WTC11 (cell line): ENCODE results near the gene NPAS1. TPM values are rescaled to one million over a fixed set of nuclear protein-coding genes. Genes with fewer than 3 reads are reported as not detected.

Experiments
- ATAC-seq: fragments of 200-7000 bp; cut with Tn5 transposase; 2 replicates; pipeline ENCODE4 v1.10.0; 2021; ENCODE audit warnings: mild to moderate bottlenecking, moderate library complexity
- CTCF ChIA-PET: fragments of 300-600 bp; sonication (Branson Sonifier 250); formaldehyde crosslinking; loops from one replicate; lab custom pipeline; 2021; ENCODE audit warnings: antibody characterized with exemption; lab: Charles Lee
- POLR2A ChIA-PET: fragments of 350-600 bp; sonication (Branson Sonifier 250); formaldehyde crosslinking; loops from one replicate; lab custom pipeline; 2021; ENCODE audit warnings: antibody characterized with exemption; lab: Charles Lee
- DNase-seq: peaks from one replicate; pipeline ENCODE4 v3.0.0; 2021; ENCODE audit warnings: low spot score
- H3K27ac Mint-ChIP-seq: 2 replicates; pipeline ENCODE4 v1.8.0; 2021; ENCODE audit warnings: mixed read lengths
- H3K27me3 Mint-ChIP-seq: 2 replicates; pipeline ENCODE4 v1.8.0; 2021; ENCODE audit warnings: low read depth, mild to moderate bottlenecking, moderate library complexity, mixed read lengths
- H3K36me3 Mint-ChIP-seq: 2 replicates; pipeline ENCODE4 v1.8.0; 2021; ENCODE audit warnings: mixed read lengths
- H3K4me1 Mint-ChIP-seq: 2 replicates; pipeline ENCODE4 v1.8.0; 2022; ENCODE audit warnings: mixed read lengths
- H3K4me3 Mint-ChIP-seq: 2 replicates; pipeline ENCODE4 v1.8.0; 2021; ENCODE audit warnings: mild to moderate bottlenecking, moderate library complexity, mixed read lengths
- H3K9me3 Mint-ChIP-seq: 2 replicates; pipeline ENCODE4 v1.8.0; 2021; ENCODE audit warnings: mixed read lengths
- CREM ChIP-seq: sonication (generic); formaldehyde crosslinking; IDR thresholded peaks from 2 replicates; pipeline ENCODE4 v1.8.1; 2022; ENCODE audit warnings: mild to moderate bottlenecking, missing genetic modification reagents, moderate library complexity
- FOXK1 ChIP-seq: sonication (generic); formaldehyde crosslinking; IDR thresholded peaks from 2 replicates; pipeline ENCODE4 v1.8.0; 2022; ENCODE audit warnings: mild to moderate bottlenecking, moderate library complexity, missing genetic modification reagents
- HMGXB4 ChIP-seq: sonication (generic); formaldehyde crosslinking; IDR thresholded peaks from 2 replicates; pipeline ENCODE4 v1.8.1; 2023; ENCODE audit warnings: mild to moderate bottlenecking, moderate library complexity, missing genetic modification reagents
- MXD4 ChIP-seq: fragments of 250-450 bp; sonication (Bioruptor Pico); IDR thresholded peaks from 2 replicates; pipeline ENCODE4 v1.8.0; 2021; ENCODE audit warnings: mild to moderate bottlenecking, moderate library complexity, borderline replicate concordance
- NFYB ChIP-seq: sonication (generic); formaldehyde crosslinking; conservative IDR thresholded peaks from 2 replicates; pipeline ENCODE4 v1.8.0; 2022; ENCODE audit warnings: low read depth, missing genetic modification reagents
- OVOL2 ChIP-seq: fragments of 250-450 bp; sonication (Bioruptor Pico); IDR thresholded peaks from 2 replicates; pipeline ENCODE4 v1.9.0; 2021; ENCODE audit warnings: mild to moderate bottlenecking, borderline replicate concordance
- SMAD3 ChIP-seq: sonication (generic); formaldehyde crosslinking; IDR thresholded peaks from 2 replicates; pipeline ENCODE4 v1.8.0; 2022; ENCODE audit warnings: missing genetic modification reagents, mild to moderate bottlenecking, borderline replicate concordance
- SMAD4 ChIP-seq: sonication (generic); formaldehyde crosslinking; IDR thresholded peaks from 2 replicates; pipeline ENCODE4 v1.8.0; 2022; ENCODE audit warnings: mild to moderate bottlenecking, missing genetic modification reagents
- ZNF219 ChIP-seq: sonication (generic); formaldehyde crosslinking; IDR thresholded peaks from 2 replicates; pipeline ENCODE4 v1.8.0; 2023; ENCODE audit warnings: missing genetic modification reagents, mild to moderate bottlenecking, borderline replicate concordance
- ZNF263 ChIP-seq: sonication (generic); formaldehyde crosslinking; IDR thresholded peaks from 2 replicates; pipeline ENCODE4 v1.8.1; 2022; ENCODE audit warnings: low read depth, mild to moderate bottlenecking, moderate library complexity, missing genetic modification reagents
- ZNF281 ChIP-seq: sonication (generic); formaldehyde crosslinking; IDR thresholded peaks from 2 replicates; pipeline ENCODE4 v1.8.0; 2023; ENCODE audit warnings: mild to moderate bottlenecking, missing genetic modification reagents
- total RNA-seq: library from RNA; stranded (reverse); gene quantifications from 3 replicates; pipeline ENCODE4 v1.2.3, GENCODE V29; 2021
- TF ChIP-seq, protein P1 (sequence below): sonication (generic); formaldehyde crosslinking; IDR thresholded peaks from 2 replicates; pipeline ENCODE4 v1.8.1; 2022; ENCODE audit warnings: low read depth, missing genetic modification reagents, borderline replicate concordance
- TF ChIP-seq, protein P2 (sequence below): fragments of 250-450 bp; sonication (Bioruptor Pico); conservative IDR thresholded peaks from 2 replicates; pipeline ENCODE4 v1.9.0; 2021; ENCODE audit warnings: mild to moderate bottlenecking
- TF ChIP-seq, protein P3 (sequence below): sonication (generic); formaldehyde crosslinking; IDR thresholded peaks from 2 replicates; pipeline ENCODE4 v1.8.1; 2022; ENCODE audit warnings: missing genetic modification reagents, borderline replicate concordance
- TF ChIP-seq, protein P4 (sequence below): sonication (generic); formaldehyde crosslinking; IDR thresholded peaks from 2 replicates; pipeline ENCODE4 v1.8.0; 2023; ENCODE audit warnings: missing genetic modification reagents, mild to moderate bottlenecking, borderline replicate concordance
- TF ChIP-seq, protein P5 (sequence below): sonication (generic); formaldehyde crosslinking; IDR thresholded peaks from 2 replicates; pipeline ENCODE4 v1.8.0; 2022; ENCODE audit warnings: mild to moderate bottlenecking, missing genetic modification reagents

The NPAS1 gene
- total RNA-seq, 1 experiment from 2014 or later: 6.8 TPM

DNA sequence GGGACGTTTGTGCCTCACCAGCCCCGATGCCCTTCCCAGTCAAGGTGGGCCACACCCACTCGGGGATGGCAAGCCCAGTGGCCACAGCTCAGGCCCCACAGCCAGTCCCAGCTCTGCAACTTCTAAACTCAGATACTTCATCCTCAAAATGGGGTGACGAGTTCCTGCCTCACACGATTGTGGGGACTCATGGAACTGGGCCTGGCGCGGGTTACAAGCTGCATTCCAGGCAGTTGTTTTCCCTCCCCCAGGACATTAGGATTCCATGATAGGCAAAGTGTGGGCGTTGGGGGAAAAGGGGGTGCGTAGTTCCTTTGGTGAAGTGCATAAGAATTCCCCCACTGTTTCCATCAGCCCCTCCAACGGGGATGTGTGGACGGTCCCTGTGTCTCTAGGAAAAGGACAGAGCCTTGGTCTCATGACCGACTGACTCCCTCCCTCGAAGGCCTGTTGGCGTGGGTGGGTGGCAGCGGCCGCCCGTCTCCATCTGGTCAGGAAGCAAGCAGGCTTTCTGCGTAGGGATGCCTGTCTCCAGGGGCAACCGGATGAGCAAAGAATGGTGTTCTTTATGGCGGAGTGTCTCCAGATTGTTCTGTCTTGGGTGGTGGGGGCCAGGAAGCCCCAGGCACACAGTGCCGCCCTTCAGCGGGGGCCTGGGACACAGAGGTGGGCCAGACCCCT, 21.1 kb upstream of the NPAS1 start:
- ChIA-PET CTCF (interaction anchor here (1.1 kb wide), 1 partner anchor 81 kb away, joined by 3 read pairs; no protein-coding TSS in a partner anchor), POLR2A (no interaction called here)
- H3K4me1 Mint-ChIP-seq: peaks cover 11% of the 10 kb centered on the region
- TF ChIP-seq OVOL2 (no peak), CREM (no peak), HMGXB4 (CRISPR knock-in tag) (no peak), MXD4 (CRISPR knock-in tag) (no peak), SMAD3 (no peak), ZNF263 (no peak)
- DNase-seq (no peak), ATAC-seq (no peak)
- no peaks in the 10 kb centered on the region for H3K27me3 Mint-ChIP-seq
- H3K36me3 Mint-ChIP-seq: peaks cover 45% of the 10 kb centered on the region
- H3K27ac Mint-ChIP-seq: no peak overlapping the region
- H3K9me3 Mint-ChIP-seq: no peaks in the 10 kb centered on the region
- H3K4me3 Mint-ChIP-seq: no peak overlapping the region

- Mint-ChIP-seq H3K36me3 (peaks cover 43% of the 10 kb centered on the region), H3K9me3 (no peaks in the 10 kb centered on the region), H3K4me3 (no peak overlapping the region)
- no peak for DNase-seq
- CTCF ChIA-PET: no interaction called here
- TF ChIP-seq NFYB (CRISPR knock-in tag) (no peak), SMAD3 (no peak)
- TF ChIP-seq, protein P1, sequence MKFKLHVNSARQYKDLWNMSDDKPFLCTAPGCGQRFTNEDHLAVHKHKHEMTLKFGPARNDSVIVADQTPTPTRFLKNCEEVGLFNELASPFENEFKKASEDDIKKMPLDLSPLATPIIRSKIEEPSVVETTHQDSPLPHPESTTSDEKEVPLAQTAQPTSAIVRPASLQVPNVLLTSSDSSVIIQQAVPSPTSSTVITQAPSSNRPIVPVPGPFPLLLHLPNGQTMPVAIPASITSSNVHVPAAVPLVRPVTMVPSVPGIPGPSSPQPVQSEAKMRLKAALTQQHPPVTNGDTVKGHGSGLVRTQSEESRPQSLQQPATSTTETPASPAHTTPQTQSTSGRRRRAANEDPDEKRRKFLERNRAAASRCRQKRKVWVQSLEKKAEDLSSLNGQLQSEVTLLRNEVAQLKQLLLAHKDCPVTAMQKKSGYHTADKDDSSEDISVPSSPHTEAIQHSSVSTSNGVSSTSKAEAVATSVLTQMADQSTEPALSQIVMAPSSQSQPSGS (CRISPR knock-in tag): no peak
- TF ChIP-seq, protein P2, sequence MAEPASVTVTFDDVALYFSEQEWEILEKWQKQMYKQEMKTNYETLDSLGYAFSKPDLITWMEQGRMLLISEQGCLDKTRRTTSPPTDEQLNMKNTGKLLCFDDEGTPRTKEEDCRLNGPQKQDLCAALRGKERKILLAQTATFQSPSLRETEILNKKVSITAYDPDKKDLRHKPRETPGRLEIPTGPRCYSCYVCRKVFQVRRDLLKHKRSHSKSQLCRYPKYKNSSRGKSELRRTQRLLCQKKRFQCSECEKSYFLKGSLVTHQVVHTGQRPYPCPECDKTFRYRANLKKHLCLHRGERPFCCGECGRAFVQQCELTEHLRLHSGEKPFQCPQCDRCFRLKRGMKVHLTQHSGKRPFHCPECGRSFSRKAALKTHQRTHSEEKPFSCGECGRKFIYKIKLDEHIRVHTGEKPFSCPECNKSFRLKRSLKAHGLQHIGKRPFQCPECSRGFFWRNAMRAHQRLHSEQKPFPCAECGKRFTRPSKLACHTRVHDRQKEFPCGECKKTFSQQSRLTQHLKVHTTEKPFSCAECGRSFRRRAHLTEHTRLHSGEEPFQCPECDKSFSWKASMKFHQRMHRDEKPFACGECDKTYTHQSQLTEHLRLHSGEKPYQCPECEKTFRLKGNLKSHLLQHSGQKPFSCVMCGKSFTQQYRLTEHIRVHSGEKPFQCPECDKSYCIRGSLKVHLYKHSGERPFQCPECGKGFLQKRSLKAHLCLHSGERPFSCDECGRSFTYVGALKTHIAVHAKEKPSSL (CRISPR knock-in tag): no peak
- TF ChIP-seq, protein P3, sequence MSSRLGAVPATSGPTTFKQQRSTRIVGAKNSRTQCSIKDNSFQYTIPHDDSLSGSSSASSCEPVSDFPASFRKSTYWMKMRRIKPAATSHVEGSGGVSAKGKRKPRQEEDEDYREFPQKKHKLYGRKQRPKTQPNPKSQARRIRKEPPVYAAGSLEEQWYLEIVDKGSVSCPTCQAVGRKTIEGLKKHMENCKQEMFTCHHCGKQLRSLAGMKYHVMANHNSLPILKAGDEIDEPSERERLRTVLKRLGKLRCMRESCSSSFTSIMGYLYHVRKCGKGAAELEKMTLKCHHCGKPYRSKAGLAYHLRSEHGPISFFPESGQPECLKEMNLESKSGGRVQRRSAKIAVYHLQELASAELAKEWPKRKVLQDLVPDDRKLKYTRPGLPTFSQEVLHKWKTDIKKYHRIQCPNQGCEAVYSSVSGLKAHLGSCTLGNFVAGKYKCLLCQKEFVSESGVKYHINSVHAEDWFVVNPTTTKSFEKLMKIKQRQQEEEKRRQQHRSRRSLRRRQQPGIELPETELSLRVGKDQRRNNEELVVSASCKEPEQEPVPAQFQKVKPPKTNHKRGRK (CRISPR knock-in tag): no peak
- TF ChIP-seq, all 79 proteins: peak for 0
- Mint-ChIP-seq H3K27ac (no peak overlapping the region), H3K27me3 (no peaks in the 10 kb centered on the region), H3K4me1 (peaks cover 12% of the 10 kb centered on the region)
- POLR2A ChIA-PET: no interaction called here
- ATAC-seq: no peak
Measured at GRCh38 chr19:46999377-46999776, 20.3 kb upstream of the NPAS1 start.

DNA sequence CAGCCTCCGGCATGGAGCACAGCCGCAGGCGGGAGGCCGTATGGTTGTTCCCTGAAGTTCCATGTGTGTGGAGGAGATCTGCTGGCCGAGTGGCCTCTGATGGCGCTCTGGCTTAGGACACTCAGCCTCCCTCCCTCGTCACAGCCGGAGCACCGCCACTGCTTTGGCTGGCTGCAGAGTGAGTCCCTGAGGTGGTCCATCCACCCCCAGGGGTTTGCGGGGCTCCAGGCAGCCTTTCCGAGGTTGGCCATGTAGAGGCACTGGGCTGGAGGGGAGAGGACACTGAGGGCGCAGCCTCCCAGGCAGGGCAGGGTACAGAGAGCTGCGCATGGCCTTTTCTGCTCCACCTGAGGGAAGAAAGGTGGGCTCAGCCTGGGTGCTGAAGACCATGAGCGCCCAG, 19.8 kb upstream of the NPAS1 start:
- no peak for DNase-seq
- Mint-ChIP-seq H3K36me3 (peaks cover 43% of the 10 kb centered on the region), H3K9me3 (no peaks in the 10 kb centered on the region), H3K27ac (no peak overlapping the region), H3K4me3 (no peak overlapping the region), H3K4me1 (peaks cover 16% of the 10 kb centered on the region), H3K27me3 (no peaks in the 10 kb centered on the region)
- no peak for TF ChIP-seq ZNF219 (CRISPR knock-in tag)
- TF ChIP-seq, protein P4, sequence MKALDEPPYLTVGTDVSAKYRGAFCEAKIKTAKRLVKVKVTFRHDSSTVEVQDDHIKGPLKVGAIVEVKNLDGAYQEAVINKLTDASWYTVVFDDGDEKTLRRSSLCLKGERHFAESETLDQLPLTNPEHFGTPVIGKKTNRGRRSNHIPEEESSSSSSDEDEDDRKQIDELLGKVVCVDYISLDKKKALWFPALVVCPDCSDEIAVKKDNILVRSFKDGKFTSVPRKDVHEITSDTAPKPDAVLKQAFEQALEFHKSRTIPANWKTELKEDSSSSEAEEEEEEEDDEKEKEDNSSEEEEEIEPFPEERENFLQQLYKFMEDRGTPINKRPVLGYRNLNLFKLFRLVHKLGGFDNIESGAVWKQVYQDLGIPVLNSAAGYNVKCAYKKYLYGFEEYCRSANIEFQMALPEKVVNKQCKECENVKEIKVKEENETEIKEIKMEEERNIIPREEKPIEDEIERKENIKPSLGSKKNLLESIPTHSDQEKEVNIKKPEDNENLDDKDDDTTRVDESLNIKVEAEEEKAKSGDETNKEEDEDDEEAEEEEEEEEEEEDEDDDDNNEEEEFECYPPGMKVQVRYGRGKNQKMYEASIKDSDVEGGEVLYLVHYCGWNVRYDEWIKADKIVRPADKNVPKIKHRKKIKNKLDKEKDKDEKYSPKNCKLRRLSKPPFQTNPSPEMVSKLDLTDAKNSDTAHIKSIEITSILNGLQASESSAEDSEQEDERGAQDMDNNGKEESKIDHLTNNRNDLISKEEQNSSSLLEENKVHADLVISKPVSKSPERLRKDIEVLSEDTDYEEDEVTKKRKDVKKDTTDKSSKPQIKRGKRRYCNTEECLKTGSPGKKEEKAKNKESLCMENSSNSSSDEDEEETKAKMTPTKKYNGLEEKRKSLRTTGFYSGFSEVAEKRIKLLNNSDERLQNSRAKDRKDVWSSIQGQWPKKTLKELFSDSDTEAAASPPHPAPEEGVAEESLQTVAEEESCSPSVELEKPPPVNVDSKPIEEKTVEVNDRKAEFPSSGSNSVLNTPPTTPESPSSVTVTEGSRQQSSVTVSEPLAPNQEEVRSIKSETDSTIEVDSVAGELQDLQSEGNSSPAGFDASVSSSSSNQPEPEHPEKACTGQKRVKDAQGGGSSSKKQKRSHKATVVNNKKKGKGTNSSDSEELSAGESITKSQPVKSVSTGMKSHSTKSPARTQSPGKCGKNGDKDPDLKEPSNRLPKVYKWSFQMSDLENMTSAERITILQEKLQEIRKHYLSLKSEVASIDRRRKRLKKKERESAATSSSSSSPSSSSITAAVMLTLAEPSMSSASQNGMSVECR: no peak
- TF ChIP-seq SMAD4 (CRISPR knock-in tag): no peak
- TF ChIP-seq FOXK1: no peak
- TF ChIP-seq ZNF281: no peak
- TF ChIP-seq, protein P5, sequence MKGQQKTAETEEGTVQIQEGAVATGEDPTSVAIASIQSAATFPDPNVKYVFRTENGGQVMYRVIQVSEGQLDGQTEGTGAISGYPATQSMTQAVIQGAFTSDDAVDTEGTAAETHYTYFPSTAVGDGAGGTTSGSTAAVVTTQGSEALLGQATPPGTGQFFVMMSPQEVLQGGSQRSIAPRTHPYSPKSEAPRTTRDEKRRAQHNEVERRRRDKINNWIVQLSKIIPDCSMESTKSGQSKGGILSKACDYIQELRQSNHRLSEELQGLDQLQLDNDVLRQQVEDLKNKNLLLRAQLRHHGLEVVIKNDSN (CRISPR knock-in tag): no peak
- POLR2A ChIA-PET: no interaction called here
- CTCF ChIA-PET: interaction anchor here (3.0 kb wide), 1 partner anchor 13 kb away, joined by 29 read pairs; no protein-coding TSS in a partner anchor
- ATAC-seq: no peak
